Endodermal cell (in vitro differentiated cells): ENCODE data around the gene ALDH1L1. TPM values are rescaled to one million over a fixed set of nuclear protein-coding genes. Genes with fewer than 3 reads are reported as not detected.

Experiments used
- DNase-seq: peaks from one replicate; pipeline ENCODE4 v3.0.0-alpha.2; 2017
- H3K27ac ChIP-seq: 2 replicates; pipeline ENCODE4 v1.5.1; 2013; ENCODE audit warnings: mild to moderate bottlenecking, low read depth, low read length, moderate library complexity
- H3K27me3 ChIP-seq: 2 replicates; pipeline ENCODE4 v1.6.1; 2013; ENCODE audit warnings: mild to moderate bottlenecking, low read length, moderate library complexity; ENCODE audit not compliant: insufficient read depth, control insufficient read depth, poor library complexity, severe bottlenecking
- H3K36me3 ChIP-seq: 2 replicates; pipeline ENCODE4 v1.7.0; 2013; ENCODE audit warnings: mild to moderate bottlenecking, low read length, moderate library complexity; ENCODE audit not compliant: control insufficient read depth, insufficient read depth
- H3K4me1 ChIP-seq: one replicate; pipeline ENCODE4 v1.7.0; 2013; ENCODE audit warnings: low read length; ENCODE audit not compliant: control insufficient read depth, insufficient read depth
- H3K4me3 ChIP-seq: 2 replicates; pipeline ENCODE4 v1.5.1; 2013; ENCODE audit warnings: mild to moderate bottlenecking, low read length, moderate library complexity
- H3K9ac ChIP-seq: 2 replicates; pipeline ENCODE4 v1.6.1; 2013; ENCODE audit warnings: mild to moderate bottlenecking, low read length, moderate library complexity; ENCODE audit not compliant: poor library complexity, severe bottlenecking; ENCODE audit errors: extremely low read depth
- H3K9me3 ChIP-seq: 2 replicates; pipeline ENCODE4 v1.6.1; 2013; ENCODE audit warnings: mild to moderate bottlenecking, low read length, moderate library complexity; ENCODE audit not compliant: control insufficient read depth
- H3K27ac Mint-ChIP-seq: 2 replicates; pipeline ENCODE4 v1.8.0; 2020; ENCODE audit warnings: mixed read lengths
- H3K27me3 Mint-ChIP-seq: 2 replicates; pipeline ENCODE4 v1.8.0; 2021; ENCODE audit warnings: mild to moderate bottlenecking, mixed read lengths; ENCODE audit not compliant: insufficient read depth
- H3K36me3 Mint-ChIP-seq: 2 replicates; pipeline ENCODE4 v1.8.0; 2020; ENCODE audit warnings: low read depth, mixed read lengths
- H3K4me1 Mint-ChIP-seq: 2 replicates; pipeline ENCODE4 v1.8.0; 2020; ENCODE audit warnings: mixed read lengths
- H3K4me3 Mint-ChIP-seq: 2 replicates; pipeline ENCODE4 v1.8.0; 2020; ENCODE audit warnings: mild to moderate bottlenecking, moderate library complexity, mixed read lengths
- H3K9me3 Mint-ChIP-seq: 2 replicates; pipeline ENCODE4 v1.8.0; 2020; ENCODE audit warnings: mild to moderate bottlenecking, mixed read lengths
- CTCF ChIP-seq: fragments of 200-600 bp; sonication (generic); conservative IDR thresholded peaks from 2 replicates; pipeline ENCODE4 v1.5.0; 2021; ENCODE audit warnings: antibody characterized with exemption, mild to moderate bottlenecking
- WGBS, 2 experiments: methylation state at CpG; one replicate each; pipeline versions ENCODE4 v1.1.5 to v1.1.7; 2013; ENCODE audit warnings: missing lambda C conversion rate in 2 of 2, mixed read lengths in 1 of 2; ENCODE audit not compliant: insufficient coverage in 1 of 2, insufficient read length in 1 of 2; 5-methylcytosine and 5-hydroxymethylcytosine counted together
- total RNA-seq, 2 donors: library from RNA; stranded (reverse); fragmentation: NEBNext Ultra II Directional in 1 of 2; extraction: Animal tissue kit (Norgen Biotek cat#: 25700) in 1 of 2; gene quantifications; 2 replicates in 1 of 2; 3 replicates in 1 of 2; pipeline ENCODE4 v1.2.1, GENCODE V29; 2021

ALDH1L1 gene
- total RNA-seq, 2 donors from 2014 or later: 1.0 to 1.6 TPM

- no peak overlapping the region for H3K27ac ChIP-seq
- peaks cover 5% of the 10 kb centered on the region for H3K27me3 ChIP-seq
- no peak overlapping the region for H3K9ac ChIP-seq
- no peak overlapping the region for H3K4me3 Mint-ChIP-seq
- no peak overlapping the region for H3K4me3 ChIP-seq
- peaks cover 5% of the 10 kb centered on the region for H3K27me3 Mint-ChIP-seq
- no peak for TF ChIP-seq CTCF
- DNase-seq: no peak
- WGBS, 2 experiments: 86 to 90% methylated on average over 5 to 6 of the region's 6 CpGs
- H3K4me1 Mint-ChIP-seq: no peaks in the 10 kb centered on the region
- peaks cover 4% of the 10 kb centered on the region for H3K9me3 Mint-ChIP-seq
- peaks cover 7% of the 10 kb centered on the region for H3K9me3 ChIP-seq
- no peaks in the 10 kb centered on the region for H3K4me1 ChIP-seq
- no peaks in the 10 kb centered on the region for H3K36me3 ChIP-seq
- no peaks in the 10 kb centered on the region for H3K36me3 Mint-ChIP-seq
- H3K27ac Mint-ChIP-seq: no peak overlapping the region
These were observed 14.4 kb downstream of the ALDH1L1 start for GRCh38 chr3:126166009-126166408.

- H3K36me3 Mint-ChIP-seq: no peaks in the 10 kb centered on the region
- Histone ChIP-seq H3K27me3 (peaks cover 5% of the 10 kb centered on the region), H3K9ac (no peak overlapping the region), H3K4me1 (no peaks in the 10 kb centered on the region), H3K27ac (no peak overlapping the region), H3K9me3 (peaks cover 7% of the 10 kb centered on the region), H3K36me3 (no peaks in the 10 kb centered on the region), H3K4me3 (no peak overlapping the region)
- no peak overlapping the region for H3K4me3 Mint-ChIP-seq
- no peak overlapping the region for H3K27ac Mint-ChIP-seq
- 89 to 100% methylated on average over 3 to 5 of the region's 5 CpGs for WGBS, 2 experiments
- H3K4me1 Mint-ChIP-seq: no peaks in the 10 kb centered on the region
- TF ChIP-seq CTCF: no peak
- peaks cover 5% of the 10 kb centered on the region for H3K27me3 Mint-ChIP-seq
- H3K9me3 Mint-ChIP-seq: peaks cover 7% of the 10 kb centered on the region
- no peak for DNase-seq
These were observed 19.1 kb downstream of the ALDH1L1 start for GRCh38 chr3:126161309-126161708.

GRCh38 chr3:126160243-126161210 lies 19.9 kb downstream of the ALDH1L1 start:
- Mint-ChIP-seq H3K27ac (no peak overlapping the region), H3K9me3 (peaks cover 7% of the 10 kb centered on the region)
- 85 to 98% methylated on average over 4 to 10 of the region's 10 CpGs for WGBS, 2 experiments

More at GRCh38 chr3:126160243-126161210, 19.9 kb downstream of the ALDH1L1 start:
- peaks cover 5% of the 10 kb centered on the region for H3K27me3 ChIP-seq
- Mint-ChIP-seq H3K36me3 (no peaks in the 10 kb centered on the region), H3K4me1 (no peaks in the 10 kb centered on the region), H3K27me3 (peaks cover 5% of the 10 kb centered on the region), H3K4me3 (no peak overlapping the region)
- no peak overlapping the region for H3K4me3 ChIP-seq
- no peak overlapping the region for H3K9ac ChIP-seq
- no peak for DNase-seq
- no peaks in the 10 kb centered on the region for H3K36me3 ChIP-seq
- no peak overlapping the region for H3K27ac ChIP-seq
- TF ChIP-seq CTCF: no peak
- H3K4me1 ChIP-seq: no peaks in the 10 kb centered on the region
- H3K9me3 ChIP-seq: peaks cover 7% of the 10 kb centered on the region
